GM18502 (cell line): ENCODE measurements around the gene PLEKHM1.
"Not testable (repeated sequence)": the region's sequence is repeated elsewhere in the genome, so short reads cannot be mapped to it uniquely, and the experiment has no call there.

Experiments used
- ATAC-seq: cut with Tn5 transposase; IDR thresholded peaks from one replicate; pipeline ENCODE4 v1.9.1; 2021; ENCODE audit warnings: mild to moderate bottlenecking; ENCODE audit not compliant: unreplicated experiment, poor library complexity

Gene PLEKHM1

GRCh38 chr17:45444301-45444700 is 46.2 kb downstream of the PLEKHM1 start:
- ATAC-seq: not testable (repeated sequence)

GRCh38 chr17:45443371-45444260 is 46.9 kb downstream of the PLEKHM1 start:
- not testable (repeated sequence) for ATAC-seq

GRCh38 chr17:45441526-45442310 is 48.8 kb downstream of the PLEKHM1 start:
- no peak for ATAC-seq

- ATAC-seq: peak; percentile 80
Observed at GRCh38 chr17:45440839-45441515, 49.5 kb downstream of the PLEKHM1 start.

- ATAC-seq: no peak
Observed at GRCh38 chr17:45440161-45440778, 50.3 kb downstream of the PLEKHM1 start.

GRCh38 chr17:45438931-45439610 is 51.5 kb downstream of the PLEKHM1 start:
- ATAC-seq: no peak

- no peak for ATAC-seq
Observed at GRCh38 chr17:45437465-45438283, 52.8 kb downstream of the PLEKHM1 start.

- ATAC-seq: no peak
Observed at GRCh38 chr17:45436625-45437464, 53.7 kb downstream of the PLEKHM1 start.

- ATAC-seq: no peak
Observed at GRCh38 chr17:45436161-45436560, 54.4 kb downstream of the PLEKHM1 start.

GRCh38 chr17:45435481-45435880 is 55.0 kb downstream of the PLEKHM1 start:
- no peak for ATAC-seq

GRCh38 chr17:45433159-45433535 is 57.4 kb downstream of the PLEKHM1 start:
- ATAC-seq: no peak

- no peak for ATAC-seq
Observed at GRCh38 chr17:45432405-45433158, 57.9 kb downstream of the PLEKHM1 start, which contains the start of gene ARHGAP27. Gene ARHGAP27, minus strand, starts transcription at chr17:45432870. Its CDS starts 2,591 bp downstream, at chr17:45430279.

- ATAC-seq: peak; percentile 63
Observed at GRCh38 chr17:45431531-45432404, 58.8 kb downstream of the PLEKHM1 start.

GRCh38 chr17:45430738-45431530 is 59.6 kb downstream of the PLEKHM1 start:
- peak; percentile 19 for ATAC-seq

- ATAC-seq: no peak
Observed at GRCh38 chr17:45430006-45430737, 60.3 kb downstream of the PLEKHM1 start.
